Activated CD8-positive, alpha-beta memory T cell treated with anti-CD3 and anti-CD28 coated beads, Interleukin-2, amount 50 U/mL, for 1 hour (primary cell): ENCODE measurements around the gene SERTAD3.
A peak's percentile ranks its signal among the peaks of the same experiment; 100 is the strongest.
"Not testable (repeated sequence)": the region's sequence is repeated elsewhere in the genome, so short reads cannot be mapped to it uniquely, and the experiment has no call there.

Experiments
- DNase-seq: peaks from one replicate; pipeline ENCODE4 v3.0.0-alpha.2; 2020; ENCODE audit errors: extremely low read depth

The SERTAD3 gene

DNA sequence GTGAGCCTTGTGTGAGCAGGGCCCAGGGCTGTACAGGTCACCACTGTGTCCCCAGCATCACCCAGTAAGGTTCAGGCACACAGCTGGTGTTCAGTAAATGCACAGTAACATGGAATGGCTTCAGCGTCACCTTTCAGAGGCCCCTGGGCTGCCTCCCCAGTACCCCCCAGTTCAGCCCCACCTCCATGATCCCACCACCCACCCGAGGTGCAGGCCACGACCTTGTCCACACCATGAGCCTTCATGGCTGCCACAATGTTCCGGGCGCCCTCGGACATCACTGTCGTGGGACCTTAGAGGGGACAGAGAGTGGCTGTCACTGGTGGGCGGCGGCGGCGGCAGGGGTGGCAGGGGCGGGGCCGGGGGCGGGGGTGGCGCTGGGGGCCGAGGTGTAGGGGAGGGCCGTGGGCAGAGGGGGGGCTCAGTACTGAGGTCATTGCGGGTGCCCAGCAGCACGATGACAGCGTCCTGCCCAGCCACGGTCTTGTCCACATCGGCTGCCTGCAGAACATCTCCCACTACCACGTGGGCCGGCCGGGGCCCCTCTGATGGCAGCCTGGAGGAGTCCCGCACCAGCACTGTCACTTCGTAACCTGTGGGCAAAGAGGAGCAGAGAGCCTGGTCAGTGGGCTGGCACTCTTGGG lies 13.9 kb upstream of the SERTAD3 start:
- DNase-seq = no peak

DNA sequence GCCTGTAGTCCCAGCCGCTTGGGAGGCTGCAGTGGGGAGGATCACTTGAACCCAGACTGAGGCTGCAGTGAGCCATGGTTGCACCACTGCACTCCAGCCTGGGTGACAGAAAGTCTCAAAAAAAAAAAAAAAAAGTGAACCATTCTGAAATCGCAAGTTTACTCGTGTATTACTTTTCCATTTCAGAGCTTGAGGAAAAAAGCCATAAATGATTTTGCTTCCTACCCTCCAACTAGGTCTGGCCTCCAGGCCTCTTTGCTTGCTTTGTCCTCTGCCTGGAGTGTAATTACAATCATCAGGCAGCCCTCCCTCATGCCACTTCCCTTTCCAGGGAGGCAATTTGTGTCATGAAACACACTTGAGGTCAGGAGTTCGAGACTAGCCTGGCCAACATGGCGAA lies 12.9 kb upstream of the SERTAD3 start:
- DNase-seq = no peak

DNA sequence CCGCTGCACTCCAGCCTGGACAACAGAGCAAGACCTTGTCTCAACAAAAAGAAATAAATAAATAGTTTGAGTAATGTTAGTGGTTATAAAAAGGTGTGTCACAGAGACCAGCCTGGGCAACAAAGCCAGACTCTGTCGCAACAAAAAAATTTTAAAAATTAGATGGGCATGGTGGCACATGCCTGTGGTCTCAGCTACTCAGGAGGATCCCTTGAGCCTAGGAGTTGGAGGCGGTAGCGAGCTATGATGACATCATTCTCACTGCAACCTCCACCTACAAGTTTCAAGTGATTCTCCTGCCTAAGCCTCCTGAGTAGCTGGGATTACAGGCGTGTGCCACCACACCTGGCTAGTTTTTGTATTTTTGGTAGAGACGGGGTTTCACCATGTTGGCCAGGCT lies 9.8 kb upstream of the SERTAD3 start:
- DNase-seq = not testable (repeated sequence)

DNA sequence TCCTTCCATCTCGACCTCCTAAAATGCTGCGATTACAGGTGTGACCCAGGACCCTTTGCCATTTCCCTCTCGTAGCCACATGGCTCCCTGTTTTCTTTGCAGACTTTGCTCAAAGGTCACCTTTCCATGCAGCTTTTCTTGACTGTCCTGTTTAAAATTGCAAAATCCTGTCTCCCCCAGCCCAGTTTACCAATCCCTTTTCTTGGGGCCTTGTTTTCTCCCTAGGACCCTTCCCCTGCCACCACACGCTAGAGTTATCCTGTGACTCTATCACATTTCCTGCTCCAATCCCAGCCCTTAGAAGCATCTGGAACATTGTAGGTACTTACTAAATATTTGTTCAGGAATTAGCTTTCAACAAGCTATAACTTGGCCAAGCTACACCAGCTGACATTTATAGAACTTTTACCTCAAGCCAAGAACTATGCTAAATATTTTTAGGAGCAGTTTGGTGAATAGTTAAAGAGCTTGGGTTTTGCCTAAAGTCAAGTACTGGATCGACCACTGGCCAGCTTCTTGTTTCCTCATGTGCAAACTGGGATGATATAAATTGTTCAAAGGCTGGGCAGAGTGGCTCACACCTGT lies 9.1 kb upstream of the SERTAD3 start:
- DNase-seq = no peak

GRCh38 chr19:40452016-40452415 lies 7.9 kb upstream of the SERTAD3 start:
- DNase-seq = no peak

GRCh38 chr19:40450664-40451063 lies 6.5 kb upstream of the SERTAD3 start:
- DNase-seq = no peak

GRCh38 chr19:40449506-40449905 lies 5.4 kb upstream of the SERTAD3 start:
- DNase-seq = no peak

- no peak for DNase-seq
Observed at GRCh38 chr19:40446263-40446784, 2.2 kb upstream of the SERTAD3 start.

DNA sequence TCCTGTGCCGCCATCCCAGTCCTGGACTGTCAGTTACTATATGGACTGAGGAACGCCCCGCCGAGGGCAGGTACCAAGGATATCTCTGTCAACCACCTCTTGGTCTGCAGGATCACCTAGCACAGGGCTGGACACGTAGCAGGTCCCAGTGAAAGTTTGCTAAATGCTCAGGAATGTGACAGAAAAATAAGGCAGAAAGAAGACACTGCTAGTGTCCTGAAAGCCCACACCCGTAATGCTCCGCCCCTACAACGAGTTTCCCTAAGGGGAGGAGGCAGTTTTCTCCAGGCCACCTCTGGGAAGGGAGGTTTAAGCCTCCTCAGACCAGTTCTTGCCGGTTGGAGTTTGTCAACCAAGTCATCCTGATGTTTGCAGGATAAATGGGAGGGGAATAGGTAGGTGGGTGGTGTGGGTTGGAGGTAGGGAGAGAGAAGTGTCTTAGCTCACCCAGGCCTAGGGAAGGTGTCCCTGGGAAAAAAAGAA lies 1.7 kb upstream of the SERTAD3 start:
- no peak for DNase-seq

DNA sequence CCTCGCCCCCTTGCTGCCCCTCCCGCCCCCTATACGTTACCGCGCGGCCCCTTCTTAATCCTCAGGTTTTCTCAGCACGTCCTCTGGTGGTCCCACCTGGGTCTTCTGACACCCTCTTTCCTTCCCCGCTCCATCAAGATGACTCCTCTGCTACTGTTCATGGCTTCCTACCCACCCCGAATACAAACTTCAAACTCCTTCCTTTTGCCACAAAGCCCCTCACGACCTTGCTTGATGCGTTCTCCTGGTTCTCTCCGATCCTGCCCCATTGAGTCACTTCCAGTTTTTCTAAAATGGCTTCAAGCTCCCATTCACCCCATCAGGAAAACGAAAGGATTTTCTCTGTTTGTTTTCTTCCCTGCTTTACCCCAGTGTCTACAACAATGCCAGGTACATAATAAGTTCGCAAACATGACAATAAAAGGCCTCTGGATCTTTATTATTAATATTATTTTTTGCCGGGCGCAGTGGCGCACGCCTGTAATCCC lies 734 bp upstream of the SERTAD3 start:
- no peak for DNase-seq

- DNase-seq = peak; percentile 99
Observed at GRCh38 chr19:40443131-40443999, 770 bp downstream of the SERTAD3 start.

GRCh38 chr19:40442328-40443130 lies 1.6 kb downstream of the SERTAD3 start:
- no peak for DNase-seq

DNA sequence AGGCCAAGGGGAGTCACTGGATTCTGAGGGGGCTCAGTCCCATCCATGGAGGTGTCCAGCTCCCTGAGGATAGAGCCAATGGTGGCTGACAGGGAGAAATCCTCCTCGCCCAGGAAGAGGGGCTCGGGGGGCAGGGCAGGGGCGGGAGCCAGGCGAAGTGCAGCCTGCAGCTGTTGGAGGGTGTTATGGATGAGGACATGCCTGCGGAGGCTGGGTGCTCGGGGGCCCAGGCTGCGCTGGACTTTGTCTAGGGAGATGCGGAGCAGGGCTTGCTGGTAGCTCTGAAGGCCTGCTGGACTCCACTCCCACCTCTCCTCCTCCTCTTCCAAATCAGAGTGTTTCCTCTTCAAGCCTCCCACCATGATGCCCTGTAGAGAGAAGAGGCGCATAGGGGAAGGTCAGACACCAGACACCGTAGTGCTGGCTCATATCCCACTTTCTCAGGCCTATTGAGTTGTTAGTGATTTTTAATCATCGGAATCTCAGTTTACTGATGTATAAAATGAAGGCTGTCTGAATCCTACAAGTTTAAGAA lies 2.3 kb downstream of the SERTAD3 start:
- DNase-seq = no peak

- no peak for DNase-seq
Observed at GRCh38 chr19:40438284-40438683, 5.9 kb downstream of the SERTAD3 start.

DNA sequence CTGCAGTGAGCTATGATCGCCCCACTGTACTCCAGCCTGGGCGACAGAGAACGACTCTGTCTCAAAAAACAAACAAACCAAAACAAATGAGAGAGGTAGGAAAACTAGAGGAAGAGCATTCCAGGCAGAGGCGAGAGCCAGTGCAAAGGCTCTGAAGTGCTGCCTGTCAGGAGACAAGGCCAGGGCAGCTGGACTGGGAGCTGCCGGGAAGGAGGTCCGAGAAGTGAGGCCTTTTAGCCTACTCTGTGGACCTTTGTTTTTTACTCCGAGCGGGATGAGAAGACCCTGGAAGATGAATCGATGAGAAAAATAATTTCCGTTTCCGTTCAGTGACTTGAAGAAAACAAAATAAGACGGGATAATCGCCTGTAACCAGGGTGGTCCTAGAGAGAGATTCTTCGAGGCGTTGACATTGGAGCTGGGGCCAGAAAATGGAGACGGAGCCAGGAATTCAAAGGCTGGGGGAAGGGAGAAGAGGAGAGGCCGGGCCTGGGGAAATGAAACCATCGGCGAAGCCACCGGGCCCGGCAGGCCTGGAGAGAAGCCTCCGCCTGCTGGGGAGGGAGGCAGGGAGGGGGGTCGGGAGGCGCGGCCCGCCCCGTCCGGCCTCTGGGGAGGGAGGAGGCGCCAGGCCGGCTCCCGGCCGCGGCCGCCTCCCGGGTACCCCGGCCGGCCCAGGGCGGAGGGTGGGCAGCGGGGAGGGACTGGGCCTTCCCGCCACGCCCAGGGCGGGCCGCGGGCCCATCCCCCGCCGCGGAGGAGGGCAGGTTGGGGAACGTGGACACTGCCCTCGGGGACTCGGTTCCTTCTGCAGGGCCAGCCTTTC lies 10.5 kb downstream of the SERTAD3 start:
- DNase-seq = no peak

GRCh38 chr19:40432760-40433159 lies 11.4 kb downstream of the SERTAD3 start:
- DNase-seq = not testable (repeated sequence)

GRCh38 chr19:40431698-40432097 lies 12.4 kb downstream of the SERTAD3 start:
- no peak for DNase-seq

GRCh38 chr19:40430242-40430641 lies 13.9 kb downstream of the SERTAD3 start:
- DNase-seq = not testable (repeated sequence)

DNA sequence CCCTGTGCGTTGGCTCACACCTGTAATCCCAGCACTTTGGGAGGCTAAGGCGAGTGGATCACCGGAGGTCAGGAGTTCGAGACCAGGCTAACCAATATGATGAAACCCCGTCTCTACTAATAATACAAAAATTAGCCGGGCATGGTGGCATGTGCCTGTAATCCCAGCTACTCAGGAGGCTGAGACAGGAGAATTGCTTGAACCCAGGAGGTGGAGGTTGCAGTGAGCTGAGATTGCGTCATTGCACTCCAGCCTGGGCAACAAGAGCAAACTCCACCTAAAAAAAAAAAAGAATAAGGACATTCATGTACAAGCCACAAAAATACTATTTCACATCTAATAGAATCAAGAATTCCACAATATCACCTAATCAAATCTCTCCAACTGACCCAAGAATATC lies 15.9 kb downstream of the SERTAD3 start:
- not testable (repeated sequence) for DNase-seq
